Type B pancreatic cell (in vitro differentiated cells): ENCODE results near the gene PIGB. TPM values are rescaled to one million over a fixed set of nuclear protein-coding genes. Genes with fewer than 3 reads are reported as not detected.
"Not testable (repeated sequence)": the region's sequence is repeated elsewhere in the genome, so short reads cannot be mapped to it uniquely, and the experiment has no call there.

ENCODE experiments used
- DNase-seq: peaks from one replicate; pipeline ENCODE4 v3.0.0; 2021; ENCODE audit warnings: mixed read lengths; ENCODE audit not compliant: unreplicated experiment; ENCODE audit errors: extremely low spot score
- H3K27ac Mint-ChIP-seq: 2 replicates; pipeline ENCODE4 v1.8.0; 2021; ENCODE audit warnings: mild to moderate bottlenecking, mixed read lengths
- H3K27me3 Mint-ChIP-seq: 2 replicates; pipeline ENCODE4 v1.8.0; 2021; ENCODE audit warnings: mixed read lengths
- H3K36me3 Mint-ChIP-seq: 2 replicates; pipeline ENCODE4 v1.8.0; 2021; ENCODE audit warnings: mixed read lengths
- H3K4me1 Mint-ChIP-seq: one replicate; pipeline ENCODE4 v1.8.0; 2021; ENCODE audit warnings: mixed read lengths; ENCODE audit not compliant: unreplicated experiment
- H3K4me3 Mint-ChIP-seq: 2 replicates; pipeline ENCODE4 v1.8.0; 2021; ENCODE audit warnings: mild to moderate bottlenecking, mixed read lengths
- H3K9me3 Mint-ChIP-seq: 2 replicates; pipeline ENCODE4 v1.8.0; 2021; ENCODE audit warnings: mixed read lengths
- CTCF ChIP-seq: fragments of 200-600 bp; sonication (generic); conservative IDR thresholded peaks from 2 replicates; pipeline ENCODE4 v1.5.0; 2021; ENCODE audit warnings: antibody characterized with exemption, mild to moderate bottlenecking
- total RNA-seq: library from RNA; stranded (reverse); gene quantifications from 2 replicates; pipeline ENCODE4 v1.2.1, GENCODE V29; 2021; ENCODE audit warnings: low replicate concordance

The PIGB gene
- total RNA-seq, 1 donor from 2014 or later: 10.2 TPM

- Mint-ChIP-seq H3K27me3 (no peaks in the 10 kb centered on the region), H3K9me3 (no peaks in the 10 kb centered on the region), H3K27ac (no peak overlapping the region), H3K36me3 (peaks cover 24% of the 10 kb centered on the region), H3K4me3 (no peak overlapping the region), H3K4me1 (no peaks in the 10 kb centered on the region)
- no peak for TF ChIP-seq CTCF
- DNase-seq: no peak
Measured at GRCh38 chr15:55387027-55387426, 68.0 kb downstream of the PIGB start.

GRCh38 chr15:55389264-55389607 lies 70.2 kb downstream of the PIGB start:
- no peaks in the 10 kb centered on the region for H3K9me3 Mint-ChIP-seq
- H3K27ac Mint-ChIP-seq: peak overlapping the region; percentile 44

GRCh38 chr15:55394694-55395093 lies 75.7 kb downstream of the PIGB start:
- H3K27ac Mint-ChIP-seq: no peak overlapping the region
- no peak for TF ChIP-seq CTCF

More at GRCh38 chr15:55389264-55389607, 70.2 kb downstream of the PIGB start:
- Mint-ChIP-seq H3K27me3 (no peaks in the 10 kb centered on the region), H3K36me3 (peaks cover 13% of the 10 kb centered on the region), H3K4me3 (no peak overlapping the region), H3K4me1 (no peaks in the 10 kb centered on the region)
- TF ChIP-seq CTCF: no peak
- DNase-seq: no peak

GRCh38 chr15:55398243-55398642 lies 79.2 kb downstream of the PIGB start:
- no peaks in the 10 kb centered on the region for H3K9me3 Mint-ChIP-seq
- H3K4me1 Mint-ChIP-seq: peaks cover 11% of the 10 kb centered on the region

More at GRCh38 chr15:55394694-55395093, 75.7 kb downstream of the PIGB start:
- no peaks in the 10 kb centered on the region for H3K9me3 Mint-ChIP-seq
- peaks cover 6% of the 10 kb centered on the region for H3K4me1 Mint-ChIP-seq
- DNase-seq: no peak
- H3K4me3 Mint-ChIP-seq: no peak overlapping the region
- H3K27me3 Mint-ChIP-seq: no peaks in the 10 kb centered on the region
- peaks cover 12% of the 10 kb centered on the region for H3K36me3 Mint-ChIP-seq

GRCh38 chr15:55400050-55400449 lies 81.0 kb downstream of the PIGB start:
- peaks cover 17% of the 10 kb centered on the region for H3K4me1 Mint-ChIP-seq
- H3K27me3 Mint-ChIP-seq, DNase-seq: not testable (repeated sequence)

More at GRCh38 chr15:55398243-55398642, 79.2 kb downstream of the PIGB start:
- H3K27ac Mint-ChIP-seq: no peak overlapping the region
- DNase-seq: no peak
- H3K27me3 Mint-ChIP-seq: no peaks in the 10 kb centered on the region
- H3K36me3 Mint-ChIP-seq: peaks cover 16% of the 10 kb centered on the region
- no peak for TF ChIP-seq CTCF
- H3K4me3 Mint-ChIP-seq: no peak overlapping the region

GRCh38 chr15:55401786-55402246 lies 82.8 kb downstream of the PIGB start:
- DNase-seq: no peak
- Mint-ChIP-seq H3K27me3 (no peaks in the 10 kb centered on the region), H3K4me1 (peaks cover 11% of the 10 kb centered on the region), H3K4me3 (no peak overlapping the region), H3K36me3 (peaks cover 10% of the 10 kb centered on the region), H3K27ac (no peak overlapping the region), H3K9me3 (no peaks in the 10 kb centered on the region)
- TF ChIP-seq CTCF: no peak

More at GRCh38 chr15:55400050-55400449, 81.0 kb downstream of the PIGB start:
- peaks cover 16% of the 10 kb centered on the region for H3K36me3 Mint-ChIP-seq
- H3K9me3 Mint-ChIP-seq, H3K27ac Mint-ChIP-seq, H3K4me3 Mint-ChIP-seq: not testable (repeated sequence)
